Fibroblast of skin of right quadriceps (primary cell): ENCODE measurements around the gene ABCA2.
A peak's percentile ranks its signal among the peaks of the same experiment; 100 is the strongest.

Experiments
- DNase-seq: peaks from one replicate; pipeline ENCODE4 v3.0.0-alpha.2; 2013

The ABCA2 gene

DNA sequence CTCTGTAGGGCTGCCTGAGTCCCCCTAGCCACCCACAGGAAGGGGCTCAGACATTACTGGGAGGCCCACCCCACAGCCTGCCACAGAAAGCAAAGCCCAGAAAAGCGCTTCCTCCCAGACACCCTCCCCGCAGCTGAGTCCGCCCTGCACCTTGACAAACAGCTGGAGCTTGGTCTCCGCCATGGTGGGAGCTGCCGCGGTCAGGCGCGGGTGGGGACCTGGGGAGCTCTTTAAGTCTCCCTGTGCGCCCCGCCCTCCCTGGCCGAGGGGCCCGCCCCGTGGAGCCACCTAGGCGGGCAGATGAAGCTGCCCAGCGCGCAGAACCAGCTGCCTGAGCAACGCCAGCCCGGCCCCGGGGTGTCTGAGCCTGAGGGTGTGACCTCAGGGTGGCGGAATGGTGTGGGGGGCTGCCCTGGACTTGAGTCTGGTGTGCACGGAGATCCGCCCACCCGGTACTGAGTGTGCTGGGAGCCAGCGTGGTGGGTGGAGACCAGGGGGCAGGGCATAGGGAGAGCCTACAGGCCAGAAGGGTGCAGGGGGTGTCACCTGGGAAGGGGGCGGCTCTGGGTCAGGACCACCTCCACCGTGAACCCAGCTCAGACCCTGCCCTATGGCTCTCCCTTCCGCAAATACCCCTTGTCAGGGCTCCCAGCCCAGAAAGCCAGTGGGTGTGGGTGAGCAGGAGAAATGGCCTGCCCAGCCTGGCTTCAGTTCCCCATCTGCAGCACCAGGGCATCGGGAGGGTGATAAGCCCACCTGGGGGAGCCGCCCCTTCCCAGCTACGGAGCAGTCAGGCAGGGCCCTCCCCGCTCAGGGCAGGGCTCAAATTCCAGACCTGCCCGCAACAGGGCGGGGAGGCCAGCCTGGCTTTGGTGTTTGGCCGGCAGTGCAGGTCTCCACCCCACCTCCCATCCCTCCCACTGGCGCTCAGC lies 31.4 kb downstream of the ABCA2 start, which contains the start of gene CLIC3:
Gene CLIC3 (minus strand): TSS at position 208 of the 932 bp plus-strand sequence. CDS start 25 bp downstream, at position 183.
- DNase-seq: no peak

- DNase-seq: peak; percentile 26
Observed at GRCh38 chr9:136995772-136996311, 32.2 kb downstream of the ABCA2 start.

GRCh38 chr9:136995362-136995761 lies 32.7 kb downstream of the ABCA2 start:
- no peak for DNase-seq

DNA sequence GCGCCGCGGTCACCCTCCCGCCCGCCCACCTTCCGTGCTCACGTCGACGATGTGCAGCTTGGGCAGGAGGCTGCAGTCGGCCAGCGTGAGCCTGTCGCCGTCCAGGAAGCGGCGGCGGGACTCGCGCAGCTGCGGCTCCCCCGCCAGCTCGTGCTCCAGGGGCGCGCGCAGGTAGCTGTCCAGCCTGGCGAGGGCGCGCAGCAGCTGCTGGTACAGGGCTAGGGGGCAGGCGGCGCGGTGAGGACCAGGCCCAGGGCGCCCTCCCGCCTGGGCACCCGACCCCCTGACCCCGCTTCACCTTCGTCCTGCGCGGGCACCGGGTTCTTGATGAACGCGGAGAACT lies 33.2 kb downstream of the ABCA2 start:
- DNase-seq: no peak

DNA sequence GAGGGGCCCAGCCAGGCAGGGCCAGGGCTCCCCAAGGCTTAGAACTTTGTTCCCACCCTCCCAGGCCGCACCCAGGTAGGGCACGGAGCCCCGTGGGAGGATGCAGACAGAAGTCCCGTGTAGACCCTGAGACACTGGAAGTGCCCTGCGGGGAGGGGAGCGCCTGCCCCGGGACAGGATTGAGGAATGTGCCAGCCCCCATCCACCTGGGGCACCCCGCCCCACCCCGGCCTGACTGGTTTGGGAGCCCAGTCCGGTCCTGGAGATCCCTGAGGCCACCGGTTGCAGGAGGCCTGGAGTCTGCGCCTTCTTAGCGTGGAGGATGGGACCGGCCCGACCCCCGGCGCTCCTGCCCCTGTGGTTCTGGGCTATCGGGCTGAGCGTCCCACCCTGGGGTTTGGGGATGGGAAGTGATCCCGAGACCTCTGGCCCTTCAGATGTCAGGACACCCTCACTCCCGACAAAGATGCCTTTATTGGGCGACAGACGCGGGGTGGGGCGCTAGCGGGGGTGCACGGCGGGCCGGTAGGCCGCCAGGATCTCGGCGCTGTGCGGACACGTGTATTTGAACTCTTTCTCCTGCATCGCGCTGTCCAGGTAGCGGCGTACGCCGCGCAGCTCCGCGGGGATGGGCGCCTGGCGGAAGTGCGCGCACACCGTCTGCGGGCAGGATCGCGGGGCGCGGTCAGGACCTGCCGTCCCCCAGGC lies 33.7 kb downstream of the ABCA2 start:
- DNase-seq: no peak

DNA sequence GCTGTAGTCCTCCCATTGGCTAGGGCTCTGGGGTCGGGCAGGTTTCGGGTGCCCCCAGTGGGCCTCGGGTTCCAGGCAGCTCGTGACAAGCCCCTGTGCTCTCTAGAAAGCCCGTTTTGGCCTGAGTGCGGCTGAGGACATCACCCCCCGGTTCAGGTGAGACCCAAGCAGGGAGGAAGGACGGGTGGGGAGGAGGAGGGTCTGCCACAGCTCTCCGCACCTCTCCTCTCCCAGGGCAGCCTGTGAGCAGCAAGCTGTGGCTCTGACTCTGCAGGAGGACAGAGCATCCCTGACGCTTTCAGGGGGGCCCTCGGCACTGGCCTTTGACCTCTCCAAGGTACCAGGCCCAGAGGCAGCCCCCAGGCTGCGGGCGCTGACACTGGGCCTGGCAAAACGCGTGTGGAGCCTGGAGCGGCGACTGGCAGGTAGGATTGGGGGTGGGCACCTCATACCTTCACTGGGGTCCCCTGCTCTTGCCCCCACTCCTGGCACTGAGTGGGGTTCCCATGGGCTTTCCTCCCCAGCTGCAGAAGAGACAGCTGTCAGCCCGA lies 35.1 kb downstream of the ABCA2 start:
- DNase-seq: no peak

DNA sequence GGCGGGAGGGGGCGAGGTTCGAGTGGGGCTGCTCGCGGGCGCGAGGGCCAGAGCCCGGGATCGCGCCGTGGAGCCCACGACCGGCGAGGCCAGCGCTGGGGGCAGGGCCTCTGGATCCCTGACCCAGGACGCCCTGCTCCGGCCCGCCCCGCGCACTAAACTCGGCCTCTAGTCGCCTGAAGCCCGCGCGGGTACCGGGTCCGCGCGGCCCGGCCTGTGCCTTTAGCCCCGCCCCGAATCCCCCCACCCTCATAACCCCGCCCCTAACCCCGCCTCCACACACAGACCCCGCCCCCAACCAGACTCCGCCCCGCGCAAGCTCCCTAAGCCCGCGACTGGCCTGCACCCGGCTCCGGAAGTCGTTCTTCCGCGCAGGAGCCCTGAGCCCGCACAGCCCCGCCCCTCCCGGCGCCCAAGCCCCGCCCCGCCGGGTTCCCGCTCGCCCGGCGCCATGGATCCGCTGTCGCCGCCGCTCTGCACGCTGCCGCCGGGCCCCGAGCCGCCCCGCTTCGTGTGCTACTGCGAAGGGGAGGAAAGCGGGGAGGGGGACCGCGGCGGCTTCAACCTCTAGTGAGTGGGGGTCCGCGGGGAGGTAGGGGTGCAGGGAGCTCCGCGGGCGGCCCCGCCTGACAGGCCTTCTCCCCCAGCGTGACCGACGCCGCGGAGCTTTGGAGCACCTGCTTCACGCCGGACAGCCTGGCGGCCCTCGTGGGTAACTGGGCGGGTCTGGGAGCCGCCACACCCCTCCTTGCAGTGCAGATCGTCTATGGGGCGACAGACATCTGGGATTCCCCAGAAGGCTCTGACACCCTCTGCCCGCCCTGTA lies 35.8 kb downstream of the ABCA2 start, which contains the start of gene PAXX:
Gene PAXX (plus strand): TSS at position 430 of the 826 bp plus-strand sequence. CDS start 22 bp downstream, at position 452.
- peak; percentile 86 for DNase-seq

DNA sequence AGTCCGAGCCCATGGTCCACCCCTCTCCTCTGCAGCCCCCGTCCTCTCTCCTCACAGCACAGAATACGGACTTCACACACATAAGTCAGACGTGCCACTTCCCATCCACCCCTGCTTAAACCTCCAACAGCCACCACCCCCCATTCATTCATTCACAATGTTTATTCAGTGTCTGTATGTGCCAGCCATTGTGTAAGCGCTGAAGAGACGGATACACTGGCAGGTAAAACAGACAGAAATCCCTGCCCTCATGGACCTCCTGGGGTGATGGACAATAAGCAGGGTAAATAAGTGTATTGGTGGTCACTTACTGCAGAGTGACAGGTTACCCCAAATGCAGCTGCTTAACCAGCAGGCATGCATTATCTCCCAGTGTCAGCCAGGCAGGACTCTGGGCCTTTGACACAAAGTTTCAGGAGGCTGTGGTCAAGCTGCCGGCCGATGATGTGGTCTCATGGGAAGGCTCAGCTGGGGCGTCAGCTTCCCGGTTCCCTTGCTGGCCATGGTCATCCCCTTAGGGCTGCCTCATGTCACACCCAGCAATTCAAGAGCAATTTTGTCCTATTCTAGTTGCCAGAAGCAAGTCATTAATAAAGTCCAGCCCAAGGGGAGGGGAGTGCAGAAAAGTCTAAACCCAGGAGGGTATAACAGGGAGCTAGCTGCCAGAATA lies 37.7 kb downstream of the ABCA2 start:
- DNase-seq: no peak

GRCh38 chr9:136988872-136989271 lies 39.2 kb downstream of the ABCA2 start:
- no peak for DNase-seq

DNA sequence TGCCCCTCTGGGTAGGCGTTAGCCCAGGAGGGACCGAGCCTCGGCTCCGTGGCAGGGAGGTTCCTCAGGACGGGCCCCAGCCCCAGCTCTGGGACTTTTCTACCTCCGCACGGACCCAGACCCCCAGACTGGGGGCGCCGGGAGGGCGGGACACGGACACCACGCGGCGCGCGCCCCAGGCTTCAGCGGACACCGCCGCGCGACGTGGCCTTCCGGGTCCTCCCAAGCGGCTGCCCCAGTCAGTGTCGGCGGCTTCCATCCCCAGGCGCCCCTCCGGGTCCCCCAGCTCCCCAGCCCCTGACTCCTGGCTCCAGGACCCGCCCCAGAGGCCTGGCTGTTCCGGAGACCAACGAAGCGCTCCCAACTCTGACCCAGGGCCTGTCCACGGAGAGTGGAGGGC lies 42.2 kb downstream of the ABCA2 start:
- DNase-seq: no peak

DNA sequence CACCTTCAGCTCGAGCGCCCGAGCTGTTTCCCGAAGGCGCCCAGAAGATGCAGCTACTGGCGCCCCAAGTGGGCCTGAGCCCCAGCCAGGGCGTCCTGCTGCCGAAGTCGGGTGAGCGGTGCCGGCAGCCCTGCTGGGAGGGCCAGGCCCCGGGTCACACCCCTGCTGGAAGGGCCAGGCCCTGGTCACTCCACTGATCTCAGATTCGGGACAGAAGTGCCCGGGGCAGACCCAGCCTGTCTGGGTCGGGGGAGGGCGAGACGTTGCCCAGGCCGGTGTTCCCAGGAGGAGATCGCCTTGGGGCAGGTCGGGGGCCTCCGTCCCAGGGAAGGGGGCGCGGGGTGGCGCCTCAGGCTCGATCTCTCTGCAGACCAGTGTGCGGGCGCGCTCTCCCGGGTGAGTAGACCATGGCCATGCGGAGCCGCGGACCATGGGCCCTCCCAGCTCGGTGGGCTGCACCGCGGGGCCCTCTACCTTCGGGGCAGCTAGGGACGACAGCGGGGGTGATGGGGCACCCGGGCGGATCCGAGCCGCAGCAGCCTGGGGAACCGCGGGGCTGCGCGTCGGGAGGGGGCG lies 42.9 kb downstream of the ABCA2 start:
- no peak for DNase-seq

- no peak for DNase-seq
Observed at GRCh38 chr9:136984464-136985026, 43.5 kb downstream of the ABCA2 start.

DNA sequence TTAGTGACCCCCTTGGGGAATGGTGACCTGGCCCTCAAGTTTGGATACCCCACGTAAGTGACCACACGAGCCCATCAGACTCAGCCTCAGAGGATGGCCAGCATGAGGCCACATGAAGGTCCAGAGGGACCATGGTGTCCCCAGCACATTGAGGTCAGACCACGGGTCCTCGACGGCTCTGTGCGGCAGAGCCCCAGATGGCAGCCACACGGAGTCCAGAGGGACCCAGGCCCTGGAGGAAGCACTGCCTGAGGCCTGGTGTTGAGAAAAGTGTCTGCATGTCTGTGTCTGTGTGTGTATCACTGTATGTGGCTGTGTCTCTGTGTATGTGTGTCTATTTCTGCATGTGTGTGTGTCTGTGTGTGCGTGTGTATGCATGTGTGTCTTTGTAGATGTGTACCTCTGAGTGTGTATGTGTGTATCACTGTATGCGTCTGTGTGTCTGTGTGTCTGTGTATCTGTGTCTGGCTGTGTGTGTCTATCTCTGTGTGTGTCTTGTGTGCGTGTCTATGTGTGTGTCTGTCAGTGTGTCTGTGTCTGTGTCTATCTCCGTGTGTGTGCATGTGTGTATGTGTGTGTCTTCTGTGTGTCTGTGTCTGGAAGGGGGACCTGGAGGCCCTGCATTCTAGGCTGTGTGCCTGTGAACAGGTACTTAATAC lies 44.3 kb downstream of the ABCA2 start:
- DNase-seq: no peak

- DNase-seq: no peak
Observed at GRCh38 chr9:136983167-136983566, 44.9 kb downstream of the ABCA2 start.

GRCh38 chr9:136982232-136983051 lies 45.6 kb downstream of the ABCA2 start, which contains the start of gene LCNL1:
Gene LCNL1 (plus strand): TSS chr9:136982993. CDS start chr9:136983587, 594 bp downstream.
- no peak for DNase-seq

GRCh38 chr9:136981588-136982231 lies 46.3 kb downstream of the ABCA2 start:
- no peak for DNase-seq

- no peak for DNase-seq
Observed at GRCh38 chr9:136980669-136981478, 47.2 kb downstream of the ABCA2 start.
